GM23338 (cell line): Measurements from ENCODE around the gene HERC2.

ENCODE experiments used
- EZH2 ChIP-seq: fragments of 200-600 bp; sonication (generic); IDR thresholded peaks from one replicate; pipeline ENCODE4 v1.8.0; 2017; ENCODE audit warnings: antibody characterized with exemption, mild to moderate bottlenecking, low read depth; ENCODE audit not compliant: unreplicated experiment
- EZH2phosphoT487 ChIP-seq: fragments of 200-600 bp; sonication (generic); IDR thresholded peaks from one replicate; pipeline ENCODE4 v1.8.1; 2018; ENCODE audit warnings: antibody characterized with exemption; ENCODE audit not compliant: unreplicated experiment
- JUNB ChIP-seq: IDR thresholded peaks from one replicate; pipeline ENCODE4 v1.6.1; 2016; ENCODE audit warnings: antibody characterized with exemption; ENCODE audit not compliant: unreplicated experiment
- ZNF114 ChIP-seq: fragments of 250-450 bp; sonication (Bioruptor Pico); IDR thresholded peaks from 2 replicates; pipeline ENCODE4 v1.5.0; 2020; ENCODE audit warnings: mild to moderate bottlenecking, moderate library complexity
- TF ChIP-seq, protein P1 (sequence below), 2 experiments: fragments of 200-600 bp in 1 of 2; sonication (generic) in 1 of 2; conservative IDR thresholded peaks; 2 replicates each; pipeline versions ENCODE4 v1.5.1 to v1.6.1; 2016 to 2017; ENCODE audit warnings: antibody characterized with exemption in 2 of 2, low read depth in 2 of 2, mild to moderate bottlenecking in 2 of 2, moderate library complexity in 1 of 2

DNA sequence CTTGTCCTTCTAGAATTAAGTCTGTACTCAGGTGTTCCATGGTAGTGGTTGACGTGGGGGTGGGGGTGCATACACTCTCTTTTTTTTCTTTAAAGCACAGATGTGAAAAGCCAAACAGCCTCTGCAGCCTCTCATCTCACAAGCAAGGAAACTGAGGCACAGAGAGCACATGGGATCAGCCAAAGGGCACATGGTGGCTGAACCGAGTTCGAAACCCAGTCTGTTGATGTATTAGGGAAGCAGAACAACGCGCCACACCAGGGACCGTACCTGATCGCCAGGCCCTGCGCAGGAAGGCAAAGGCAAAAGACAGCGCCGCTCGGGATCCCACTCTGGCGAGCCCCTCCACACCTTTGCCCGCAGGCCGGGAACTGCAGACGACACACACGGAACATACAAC is 47.3 kb downstream of the HERC2 start:
- TF ChIP-seq ZNF114 (CRISPR knock-in tag) = no peak
- TF ChIP-seq EZH2phosphoT487 = no peak
- TF ChIP-seq, protein P1, sequence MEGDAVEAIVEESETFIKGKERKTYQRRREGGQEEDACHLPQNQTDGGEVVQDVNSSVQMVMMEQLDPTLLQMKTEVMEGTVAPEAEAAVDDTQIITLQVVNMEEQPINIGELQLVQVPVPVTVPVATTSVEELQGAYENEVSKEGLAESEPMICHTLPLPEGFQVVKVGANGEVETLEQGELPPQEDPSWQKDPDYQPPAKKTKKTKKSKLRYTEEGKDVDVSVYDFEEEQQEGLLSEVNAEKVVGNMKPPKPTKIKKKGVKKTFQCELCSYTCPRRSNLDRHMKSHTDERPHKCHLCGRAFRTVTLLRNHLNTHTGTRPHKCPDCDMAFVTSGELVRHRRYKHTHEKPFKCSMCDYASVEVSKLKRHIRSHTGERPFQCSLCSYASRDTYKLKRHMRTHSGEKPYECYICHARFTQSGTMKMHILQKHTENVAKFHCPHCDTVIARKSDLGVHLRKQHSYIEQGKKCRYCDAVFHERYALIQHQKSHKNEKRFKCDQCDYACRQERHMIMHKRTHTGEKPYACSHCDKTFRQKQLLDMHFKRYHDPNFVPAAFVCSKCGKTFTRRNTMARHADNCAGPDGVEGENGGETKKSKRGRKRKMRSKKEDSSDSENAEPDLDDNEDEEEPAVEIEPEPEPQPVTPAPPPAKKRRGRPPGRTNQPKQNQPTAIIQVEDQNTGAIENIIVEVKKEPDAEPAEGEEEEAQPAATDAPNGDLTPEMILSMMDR (conservative IDR thresholded peaks at IDR 0.05; ENCODE audit: low read depth in 2 of 2) = no peak
- TF ChIP-seq JUNB = no peak
- no peak for TF ChIP-seq EZH2
